UCSD-AML1 (cell line): ENCODE data around the gene PTPRM.

Source experiments
- DNase-seq: peaks from one replicate; lab custom pipeline; 2025; ENCODE audit not compliant: unreplicated experiment; lab: John Stamatoyannopoulos, UW

PTPRM gene

DNA sequence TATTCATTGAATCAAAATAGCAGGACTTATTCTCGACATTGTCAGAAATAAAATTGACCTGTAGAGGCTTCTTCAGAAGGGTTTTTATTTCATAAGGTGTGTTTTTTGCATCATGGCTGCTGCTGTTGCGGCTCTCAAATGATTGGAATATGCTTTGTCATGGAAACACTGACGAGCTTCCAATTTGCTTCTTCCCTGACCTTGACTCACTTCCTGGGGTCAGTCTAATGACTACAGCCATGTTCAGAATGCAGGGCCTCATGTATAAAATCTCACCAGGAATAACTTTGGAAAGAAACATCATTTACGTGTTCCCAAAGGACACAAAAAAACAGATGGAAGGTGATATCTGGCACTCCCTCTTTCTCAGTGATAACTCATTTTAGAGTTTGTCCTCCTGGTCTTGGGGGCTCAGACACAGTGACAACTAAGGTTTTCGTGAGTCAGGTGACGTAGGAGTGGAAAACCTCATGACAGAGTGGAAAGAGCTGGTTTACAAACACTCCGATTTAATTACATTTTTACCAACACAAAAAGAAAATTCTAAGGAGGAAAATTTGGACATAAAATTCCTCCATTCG is 575.1 kb downstream of the PTPRM start:
- no peak for DNase-seq

DNA sequence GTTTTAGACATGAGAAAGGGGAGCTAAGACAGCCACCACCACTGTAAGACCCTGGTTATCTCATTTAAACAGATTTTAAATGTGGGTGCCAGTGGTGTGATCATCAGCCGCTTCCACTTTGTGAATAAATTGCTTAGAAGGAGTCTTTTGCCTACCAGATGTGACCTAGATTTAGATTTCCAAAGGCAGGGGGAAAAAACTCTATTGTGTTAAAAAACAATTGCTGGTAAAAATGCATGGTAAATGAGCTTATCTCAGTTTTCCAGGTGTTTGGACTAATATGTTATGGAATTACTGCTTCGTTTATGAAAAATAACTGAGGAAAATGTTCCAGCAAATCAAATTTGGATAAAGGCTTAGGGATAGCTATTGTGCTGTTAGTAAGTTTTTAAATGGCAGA is 575.8 kb downstream of the PTPRM start:
- DNase-seq, result no peak

DNA sequence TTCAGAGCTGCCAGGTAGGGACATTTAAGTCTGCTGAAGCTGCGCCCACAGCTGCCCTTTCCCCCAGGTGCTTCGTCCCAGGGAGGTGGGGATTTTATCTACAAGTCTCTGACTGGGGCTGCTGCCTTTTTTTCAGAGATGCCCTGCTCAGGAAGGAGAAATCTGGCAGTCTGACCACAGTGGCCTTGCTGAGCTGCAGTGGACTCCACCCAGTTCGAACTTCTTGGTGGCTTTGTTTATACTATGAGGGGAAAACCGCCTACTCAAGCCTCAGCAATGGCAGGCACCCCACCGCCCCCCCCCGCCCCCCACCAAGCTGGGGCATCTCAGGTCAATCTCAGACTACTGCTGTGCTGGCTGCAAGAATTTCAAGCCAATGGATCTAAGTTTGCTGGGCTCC is 584.1 kb downstream of the PTPRM start:
- no peak for DNase-seq

DNA sequence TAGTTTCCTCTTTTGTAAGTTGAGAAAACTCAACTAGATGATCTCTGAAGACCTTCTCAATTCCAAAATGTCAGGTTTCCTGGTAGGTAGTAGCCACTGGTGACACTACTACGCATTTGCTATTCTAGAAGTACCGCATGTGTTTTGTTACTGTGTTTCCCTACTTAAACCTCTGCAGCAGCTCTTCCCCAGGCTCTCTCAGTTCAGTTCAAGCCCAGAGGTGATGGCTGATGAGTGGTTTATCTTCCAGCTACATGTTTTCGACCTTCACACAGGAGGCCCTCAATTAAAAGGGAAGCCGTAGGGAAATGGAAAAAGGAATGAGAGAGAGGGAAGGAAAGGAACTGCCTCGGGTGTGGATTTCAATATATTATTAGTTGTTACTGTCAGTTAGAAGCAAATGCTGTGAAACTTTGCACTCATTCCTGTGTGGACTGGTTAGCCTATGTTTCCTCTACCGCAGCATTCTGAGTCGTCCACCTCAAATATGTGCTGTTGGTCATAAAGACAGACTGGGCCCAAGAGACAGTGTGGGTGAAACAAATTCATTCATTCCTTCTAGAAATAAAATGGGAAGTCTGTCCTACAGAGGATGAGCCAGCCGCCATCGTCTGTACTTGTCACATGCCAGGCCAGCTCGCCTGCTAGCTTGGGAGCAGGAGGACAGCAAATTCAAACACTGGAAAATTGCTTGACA is 586.9 kb downstream of the PTPRM start:
- DNase-seq, result no peak

DNA sequence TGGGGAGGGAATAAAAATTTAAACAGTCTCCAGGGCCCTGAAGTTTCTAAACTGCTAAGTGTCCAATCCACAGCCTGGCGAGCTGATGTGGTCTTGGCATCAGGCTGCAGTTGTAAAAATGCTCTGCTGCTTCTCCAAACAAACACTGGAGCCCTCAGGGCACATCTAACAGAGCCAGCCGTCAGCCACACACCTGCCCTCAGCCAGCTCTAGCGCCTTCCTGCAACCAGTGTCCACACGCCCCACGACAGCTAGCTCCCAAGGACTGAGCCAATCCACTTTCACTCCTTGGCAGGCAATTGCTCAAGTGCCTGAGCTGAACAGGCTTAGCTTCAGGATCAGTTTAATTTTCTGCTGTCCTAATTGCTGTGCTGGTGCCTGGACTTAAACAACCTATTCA is 595.7 kb downstream of the PTPRM start:
- no peak for DNase-seq

DNA sequence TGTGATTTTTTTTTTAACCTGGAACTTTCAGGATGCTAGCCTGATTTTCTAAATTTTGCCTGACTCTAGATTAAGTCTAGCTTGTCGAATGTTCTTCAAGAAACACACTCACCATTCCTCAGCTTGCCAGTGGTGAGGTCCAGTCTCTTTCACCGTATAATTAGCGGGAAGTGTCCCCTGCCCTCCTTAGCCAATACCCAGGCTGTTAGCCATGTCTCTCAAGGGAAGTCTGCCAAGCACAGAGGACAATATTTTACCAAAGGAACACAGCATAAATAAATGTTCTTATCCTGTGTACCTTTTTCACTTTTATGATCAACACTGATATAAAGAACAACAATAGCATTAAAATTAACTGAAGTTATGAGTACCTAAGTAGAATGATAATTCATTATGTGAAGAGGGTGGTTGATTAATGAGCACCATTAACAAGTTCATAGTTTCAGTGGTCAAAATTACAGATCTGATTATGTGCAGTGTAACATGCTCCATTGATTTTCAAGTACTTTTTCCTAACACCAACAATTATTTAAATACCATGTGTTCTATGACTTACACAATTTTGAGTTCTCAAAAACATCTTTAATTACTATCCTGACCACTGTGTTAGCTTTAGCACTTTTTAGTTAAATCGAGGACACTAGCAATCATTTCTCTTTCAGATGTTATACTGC is 596.3 kb downstream of the PTPRM start:
- DNase-seq, result no peak

DNA sequence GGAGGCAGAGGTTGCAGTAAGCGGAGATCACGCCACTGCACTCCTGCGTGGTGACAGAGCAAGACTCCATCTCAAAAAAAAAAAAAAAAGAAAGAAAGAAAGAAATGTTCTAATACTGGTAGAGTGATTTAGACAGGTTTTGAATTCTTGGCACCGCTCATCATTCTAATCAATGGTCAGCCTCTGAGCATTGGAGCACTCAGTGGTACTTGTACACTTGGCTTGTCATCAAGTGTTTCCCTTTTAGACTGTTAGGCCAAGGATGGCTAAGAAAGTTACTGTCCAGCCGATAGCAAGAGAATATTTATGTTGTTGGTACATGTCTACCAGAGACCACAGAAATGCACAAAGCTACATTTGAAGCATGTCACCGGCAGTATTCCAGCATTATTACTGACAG is 598.0 kb downstream of the PTPRM start:
- no peak for DNase-seq

DNA sequence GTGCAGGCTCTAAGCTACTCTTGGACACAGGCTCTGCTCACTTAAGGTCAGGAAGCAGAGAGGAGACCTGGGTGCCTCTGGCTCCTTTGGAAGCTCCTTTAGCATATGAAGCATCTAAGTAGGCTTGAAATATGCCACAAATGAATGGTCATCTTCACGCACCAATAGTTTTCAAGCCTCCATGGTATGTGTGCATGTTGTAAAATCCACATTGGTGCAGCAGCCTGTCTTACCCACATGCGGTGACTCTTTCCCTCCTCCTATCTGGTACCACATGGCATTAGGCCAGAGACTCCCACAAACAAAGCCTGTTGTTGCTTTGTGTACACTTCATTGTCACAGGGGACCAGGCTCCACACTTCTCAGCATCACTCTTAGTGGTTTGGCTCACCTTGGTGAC is 599.9 kb downstream of the PTPRM start:
- no peak for DNase-seq

DNA sequence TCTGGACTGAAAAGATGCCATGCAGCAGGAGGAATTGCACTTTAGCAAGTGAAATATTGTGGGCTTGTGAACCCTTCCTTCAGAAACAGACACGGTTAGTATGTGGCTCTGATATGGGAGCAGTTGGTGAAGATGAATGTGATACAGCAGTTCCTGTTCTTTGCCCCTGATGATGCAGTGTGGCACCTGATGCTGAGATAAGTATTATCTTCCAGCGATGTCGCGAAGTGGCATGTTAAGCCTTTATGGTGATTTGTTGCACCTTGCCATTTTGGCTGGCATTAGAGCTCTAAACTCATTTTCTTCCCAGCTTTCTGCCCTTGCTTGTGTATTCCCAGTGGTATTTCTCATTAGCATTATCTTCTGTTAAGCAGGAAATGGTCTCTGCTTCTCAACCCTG is 600.6 kb downstream of the PTPRM start:
- no peak for DNase-seq

DNA sequence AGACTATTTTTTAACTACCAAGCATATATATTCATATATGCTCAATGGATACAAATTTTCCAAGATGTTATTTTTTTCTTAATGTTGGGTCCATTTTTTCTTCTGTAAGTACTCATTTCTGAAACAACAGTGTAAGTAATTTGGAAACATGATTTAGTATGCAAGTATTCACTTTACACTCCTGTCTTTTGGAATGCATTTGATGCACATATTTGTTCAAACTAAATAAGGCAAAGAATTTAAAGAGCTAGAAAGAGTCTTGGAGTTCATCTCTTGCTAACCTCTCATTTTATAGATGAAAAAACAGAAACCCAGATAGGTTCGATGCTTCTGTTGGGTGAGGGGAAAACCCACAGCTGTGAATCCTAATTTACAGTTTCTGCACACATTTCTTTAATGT is 602.6 kb downstream of the PTPRM start:
- no peak for DNase-seq

DNA sequence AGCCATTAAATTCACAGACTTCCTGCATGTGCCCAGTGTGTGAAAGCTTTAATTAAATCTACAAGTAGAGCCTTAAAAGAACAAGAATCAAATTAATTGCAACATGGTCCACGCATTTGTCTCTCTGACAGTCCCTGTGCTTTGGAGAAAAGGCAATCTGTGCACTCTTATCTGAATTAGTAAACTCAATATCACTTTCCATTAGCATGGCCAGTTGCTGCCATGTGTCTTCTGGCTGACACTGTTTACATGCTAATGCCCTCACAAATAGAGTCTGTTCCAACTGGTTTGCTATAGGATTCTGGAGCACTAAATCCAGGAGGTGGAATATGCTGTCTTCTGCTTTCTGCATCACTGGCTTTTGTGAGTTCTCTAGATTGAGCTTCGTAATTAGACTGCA is 607.7 kb downstream of the PTPRM start:
- DNase-seq, result no peak

DNA sequence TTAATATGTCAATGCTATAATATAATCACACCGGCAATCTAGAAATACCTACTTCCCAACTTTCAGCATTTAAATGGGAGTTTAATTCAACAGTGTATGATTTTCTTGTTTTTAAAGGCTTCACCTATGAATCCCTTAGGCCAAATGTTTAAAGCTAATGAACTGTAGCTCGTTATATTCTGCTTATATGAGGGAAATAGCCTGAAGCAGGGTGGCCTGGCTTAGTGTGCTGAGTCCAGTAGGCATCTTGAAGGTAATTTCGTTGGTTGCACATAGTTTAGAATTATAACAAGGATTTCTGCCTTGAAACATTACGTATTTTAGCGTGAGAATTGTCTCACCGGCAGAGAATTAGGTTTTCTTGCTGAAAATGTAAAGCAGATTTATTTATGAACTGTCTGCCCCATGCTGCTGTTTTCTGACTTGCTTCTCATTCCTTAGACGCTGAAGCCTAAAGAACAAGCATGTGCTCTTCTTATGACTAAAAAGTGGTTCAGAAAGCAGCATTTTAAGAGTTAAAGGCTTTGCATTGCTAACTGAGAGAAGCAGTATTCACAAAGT is 608.5 kb downstream of the PTPRM start:
- no peak for DNase-seq

DNA sequence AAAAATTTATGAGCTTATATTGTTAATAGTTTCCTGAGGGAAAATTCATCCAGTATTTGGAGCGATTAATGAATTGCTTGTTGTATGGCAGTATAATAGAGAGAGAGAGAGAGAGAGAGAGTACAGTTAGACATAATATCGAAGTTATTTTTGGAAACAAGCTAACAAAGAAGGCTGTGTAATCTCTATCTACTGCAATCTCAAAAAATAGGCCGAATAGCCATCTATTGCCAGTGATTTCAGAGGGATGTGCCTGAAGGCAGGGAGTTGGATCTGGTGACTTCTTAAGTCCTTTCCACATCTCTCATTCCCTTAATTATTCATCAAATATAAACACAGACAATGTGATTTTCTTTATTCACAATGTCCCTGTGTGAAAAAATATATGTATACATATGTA is 609.0 kb downstream of the PTPRM start:
- DNase-seq, result no peak

DNA sequence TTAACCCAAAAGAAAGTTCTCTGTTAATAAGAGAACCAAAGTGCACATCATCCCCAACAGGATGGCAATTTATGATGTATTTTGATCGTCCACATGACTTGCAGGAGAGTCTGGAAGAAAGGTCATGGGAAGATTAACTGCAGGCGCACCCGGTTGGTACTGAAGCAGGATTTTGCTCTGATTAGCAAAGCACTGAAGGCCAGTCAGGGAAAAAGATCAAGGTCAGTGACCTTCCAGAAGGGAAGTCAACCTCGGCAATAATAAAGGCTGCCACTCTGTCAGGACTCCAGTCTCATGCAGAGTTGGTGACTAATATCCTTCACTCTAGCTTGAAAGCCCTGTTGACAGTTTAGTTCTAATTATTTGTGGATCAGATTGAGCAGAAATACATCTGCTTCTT is 609.4 kb downstream of the PTPRM start:
- no peak for DNase-seq

DNA sequence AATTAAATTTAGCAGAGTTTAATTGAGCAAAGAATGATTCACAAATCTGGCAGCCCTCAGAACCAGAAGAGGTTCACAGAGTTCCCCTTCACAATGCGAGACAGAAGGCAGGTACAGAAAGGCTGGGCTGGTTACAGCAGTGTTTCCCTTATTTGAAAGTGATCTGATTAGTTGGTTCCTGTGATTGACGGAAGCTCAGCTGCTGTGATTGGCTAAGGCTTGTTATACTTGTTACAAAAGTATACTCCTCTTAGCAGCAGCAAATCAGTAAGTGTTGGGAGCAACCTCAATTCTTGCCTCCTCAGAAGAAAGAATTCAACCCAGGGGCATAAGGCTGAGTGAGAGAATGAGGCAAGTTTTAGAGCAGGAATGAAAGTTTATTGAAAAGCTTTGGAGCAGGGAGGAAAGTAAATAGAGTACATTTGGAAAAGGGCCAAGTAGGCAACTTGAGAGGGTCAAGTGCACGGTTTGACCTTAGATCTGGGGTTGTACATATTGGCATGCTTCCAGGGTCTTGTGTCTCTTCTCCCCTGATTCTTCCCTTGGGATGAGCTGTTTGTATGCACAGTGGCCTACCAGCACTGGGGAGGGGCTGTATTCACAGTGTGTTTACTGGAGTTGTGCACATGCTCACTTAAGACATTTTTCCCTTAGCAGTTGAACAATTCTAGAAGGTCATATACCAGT is 610.4 kb downstream of the PTPRM start:
- no peak for DNase-seq

DNA sequence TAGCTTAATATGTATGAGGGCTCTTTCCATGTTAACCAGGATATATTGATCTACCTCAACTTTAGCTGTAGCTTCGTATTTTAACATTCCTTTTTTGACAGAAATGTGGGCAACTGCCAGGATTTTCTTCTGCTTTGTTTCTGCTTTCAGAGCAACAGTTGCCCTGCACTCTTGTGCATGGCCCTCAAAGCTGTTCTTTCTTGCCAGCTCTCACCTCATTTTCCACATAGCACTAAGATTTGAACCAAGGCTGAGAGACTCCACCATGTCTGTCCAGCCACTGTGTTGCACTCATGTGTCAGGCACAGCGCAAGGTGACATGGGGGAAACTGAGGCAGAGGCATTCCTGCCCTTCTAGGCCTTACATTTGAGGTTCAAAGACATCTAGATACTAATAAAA is 619.3 kb downstream of the PTPRM start:
- no peak for DNase-seq

DNA sequence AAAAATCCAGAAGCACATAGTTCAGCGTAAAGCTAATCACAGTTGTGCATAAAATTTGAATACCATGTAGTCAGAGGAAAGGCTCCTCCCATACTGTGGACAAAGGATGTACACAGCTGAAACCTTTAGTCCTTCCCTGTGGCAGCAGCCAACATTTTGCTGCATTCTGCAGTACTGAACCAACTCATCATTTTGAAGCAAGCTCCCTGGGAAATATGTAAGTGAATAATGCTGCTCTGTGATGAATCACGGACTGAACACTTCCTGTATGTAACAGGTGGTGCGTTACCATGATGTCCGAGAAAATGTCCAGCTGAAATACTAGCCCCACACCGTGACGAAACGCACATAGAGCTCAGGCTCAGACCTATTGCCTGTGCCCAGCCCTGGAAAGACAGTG is 621.1 kb downstream of the PTPRM start:
- no peak for DNase-seq

DNA sequence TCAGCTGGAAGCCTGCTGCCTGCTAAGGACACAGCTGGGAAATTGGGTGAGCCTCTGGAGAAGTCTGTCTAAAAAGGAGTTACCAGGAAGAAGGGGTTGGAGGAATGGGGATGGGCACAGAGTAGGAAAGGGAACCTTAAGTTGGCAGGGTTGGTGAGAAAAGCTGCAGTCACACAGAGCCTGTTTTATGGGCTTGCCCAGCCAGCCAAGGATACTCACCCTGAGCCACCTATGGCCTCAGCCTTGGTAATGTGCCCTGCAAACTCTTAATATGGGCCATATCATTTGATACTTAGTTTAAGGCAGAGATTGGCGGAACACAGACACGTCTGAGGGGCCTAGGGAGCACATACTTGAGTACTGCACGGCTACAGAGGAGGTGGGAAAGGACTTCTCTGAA is 623.9 kb downstream of the PTPRM start:
- DNase-seq, result no peak

DNA sequence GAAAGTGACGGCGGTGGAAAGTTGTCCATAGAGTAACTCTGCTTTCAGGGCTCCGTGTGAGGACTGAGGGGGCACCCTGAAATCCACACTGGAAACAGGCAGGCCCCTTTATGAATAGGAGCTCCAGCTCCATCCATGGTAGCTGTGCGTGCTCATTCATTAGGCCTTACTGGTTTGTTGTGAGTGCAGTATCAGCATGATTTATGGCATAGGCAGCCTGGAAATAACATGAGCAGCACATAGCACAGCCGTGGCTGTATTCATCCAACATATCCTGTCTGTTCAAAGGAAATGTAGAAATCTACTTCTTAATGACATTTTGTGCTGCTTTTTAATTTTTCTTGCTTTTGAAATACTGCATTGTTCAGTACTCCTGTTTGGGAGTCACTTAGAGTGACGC is 627.3 kb downstream of the PTPRM start:
- DNase-seq, result no peak

DNA sequence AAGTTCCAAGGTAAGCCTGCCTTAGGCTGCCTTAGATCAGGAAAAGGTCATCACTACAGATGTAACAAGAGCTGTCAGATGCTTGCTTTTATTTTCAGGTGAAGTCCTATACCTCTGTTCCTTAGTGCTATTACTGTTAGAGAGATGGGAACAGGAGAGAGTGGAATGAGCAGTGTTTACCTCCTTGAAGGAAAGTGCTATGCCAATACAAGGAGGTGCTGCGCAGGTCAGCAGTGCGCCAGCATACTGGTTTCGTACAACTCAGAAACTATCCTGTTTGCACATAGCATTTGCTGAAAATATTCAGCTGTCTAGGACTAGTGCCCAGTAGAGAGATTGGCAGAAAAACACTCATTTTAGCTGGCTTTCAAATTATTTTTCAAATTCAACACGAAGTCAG is 629.1 kb downstream of the PTPRM start:
- no peak for DNase-seq

DNA sequence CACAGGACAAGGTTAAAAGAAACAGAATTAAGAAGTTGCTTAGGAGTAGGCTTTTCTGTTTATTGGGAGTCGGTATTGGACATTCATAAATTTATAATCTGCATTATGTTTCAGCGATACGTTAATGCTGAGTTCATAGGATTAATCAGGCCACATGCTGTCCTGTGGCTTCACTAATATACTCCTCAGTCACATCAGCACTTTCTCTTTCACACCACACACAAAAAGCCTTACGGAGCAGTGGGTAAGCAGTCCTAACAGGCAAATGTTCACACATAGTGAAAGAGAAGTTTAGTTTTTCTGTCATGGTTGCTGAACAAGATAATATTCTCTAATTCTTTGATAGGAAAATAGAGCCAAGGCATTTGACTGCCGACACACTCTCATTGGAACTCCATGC is 630.4 kb downstream of the PTPRM start:
- DNase-seq, result no peak

DNA sequence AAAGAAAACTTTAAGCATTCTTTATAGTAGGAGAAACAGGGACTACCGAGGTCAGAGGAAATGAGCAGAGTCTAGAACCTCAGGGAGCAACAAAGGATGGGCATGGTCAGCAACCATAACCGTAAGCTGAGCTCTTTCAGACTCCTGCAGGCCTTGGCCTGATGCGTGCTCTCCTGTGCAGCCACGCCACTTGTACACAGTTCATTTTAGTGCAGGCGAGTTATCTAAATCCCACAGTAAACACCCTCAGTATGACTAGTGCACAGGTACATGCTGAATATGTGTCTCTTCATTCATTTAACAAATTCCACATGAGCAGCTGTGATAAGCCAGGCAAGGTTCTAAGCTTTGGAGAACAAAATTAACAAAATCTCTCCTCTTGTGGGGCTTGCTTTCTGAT is 640.9 kb downstream of the PTPRM start:
- no peak for DNase-seq
